HEK293T (cell line): ENCODE data around the gene PGM2.

Experiments
- ARNT ChIP-seq: fragments of 450-650 bp; IDR thresholded peaks from 2 replicates; pipeline ENCODE4 v1.6.1; 2017; ENCODE audit warnings: mild to moderate bottlenecking
- BHLHE40 ChIP-seq: fragments of 450-650 bp; IDR thresholded peaks from 2 replicates; pipeline ENCODE4 v1.6.1; 2016; ENCODE audit warnings: mild to moderate bottlenecking, moderate library complexity, borderline replicate concordance
- FOXA1 ChIP-seq: fragments of 450-650 bp; IDR thresholded peaks from 2 replicates; pipeline ENCODE4 v1.6.1; 2016; ENCODE audit warnings: mild to moderate bottlenecking
- FOXM1 ChIP-seq: fragments of 450-650 bp; IDR thresholded peaks from 2 replicates; pipeline ENCODE4 v1.6.1; 2017; ENCODE audit warnings: mild to moderate bottlenecking, borderline replicate concordance
- HDGF ChIP-seq: fragments of 450-650 bp; IDR thresholded peaks from 2 replicates; pipeline ENCODE4 v1.6.1; 2017; ENCODE audit warnings: antibody characterized with exemption, borderline replicate concordance
- L3MBTL2 ChIP-seq: fragments of 450-650 bp; conservative IDR thresholded peaks from 2 replicates; pipeline ENCODE4 v1.6.1; 2016; ENCODE audit warnings: mild to moderate bottlenecking
- LEF1 ChIP-seq: fragments of 450-650 bp; IDR thresholded peaks from 2 replicates; pipeline ENCODE4 v1.6.1; 2017; ENCODE audit warnings: mild to moderate bottlenecking, borderline replicate concordance
- SP1 ChIP-seq: fragments of 450-650 bp; IDR thresholded peaks from 2 replicates; pipeline ENCODE4 v1.6.1; 2017
- ZNF384 ChIP-seq: fragments of 450-650 bp; IDR thresholded peaks from 2 replicates; pipeline ENCODE4 v1.6.1; 2016
- TF ChIP-seq, protein P1 (sequence below): fragments of 450-650 bp; IDR thresholded peaks from 2 replicates; pipeline ENCODE4 v1.6.1; 2016

DNA sequence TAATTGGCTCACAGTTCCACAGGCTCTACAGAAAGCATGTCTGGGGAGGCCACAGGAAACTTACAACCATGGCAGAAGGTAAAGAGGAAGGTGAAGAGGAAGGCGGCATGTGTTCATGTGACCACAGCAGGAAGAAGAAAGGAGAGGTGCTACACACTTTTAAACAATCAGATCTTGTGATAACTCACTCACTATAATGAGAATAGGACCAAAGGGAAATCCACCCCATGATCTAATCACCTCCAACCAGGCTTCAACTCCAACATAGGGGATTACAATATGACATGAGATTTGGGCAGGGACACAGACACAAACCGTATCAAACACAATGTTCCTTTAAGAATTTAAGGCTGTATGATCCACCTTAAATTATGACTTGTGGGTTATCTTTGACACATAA lies 10.5 kb upstream of the PGM2 start:
- TF ChIP-seq ZNF384 (no peak), L3MBTL2 (no peak), SP1 (no peak), HDGF (no peak), BHLHE40 (no peak), FOXM1 (no peak), ARNT (no peak), LEF1 (no peak), FOXA1 (no peak)
- TF ChIP-seq, protein P1, sequence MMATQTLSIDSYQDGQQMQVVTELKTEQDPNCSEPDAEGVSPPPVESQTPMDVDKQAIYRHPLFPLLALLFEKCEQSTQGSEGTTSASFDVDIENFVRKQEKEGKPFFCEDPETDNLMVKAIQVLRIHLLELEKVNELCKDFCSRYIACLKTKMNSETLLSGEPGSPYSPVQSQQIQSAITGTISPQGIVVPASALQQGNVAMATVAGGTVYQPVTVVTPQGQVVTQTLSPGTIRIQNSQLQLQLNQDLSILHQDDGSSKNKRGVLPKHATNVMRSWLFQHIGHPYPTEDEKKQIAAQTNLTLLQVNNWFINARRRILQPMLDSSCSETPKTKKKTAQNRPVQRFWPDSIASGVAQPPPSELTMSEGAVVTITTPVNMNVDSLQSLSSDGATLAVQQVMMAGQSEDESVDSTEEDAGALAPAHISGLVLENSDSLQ = no peak
